SK-N-SH (cell line): ENCODE data around the gene CHST2. TPM values are rescaled to one million over a fixed set of nuclear protein-coding genes. Genes with fewer than 3 reads are reported as not detected.

Experiments used
- CTCF ChIA-PET: fragments of 300-600, 350-600 bp; formaldehyde crosslinking; extraction: SDS; loops from one replicate; lab custom pipeline; 2021; lab: Yijun Ruan, JAX
- POLR2A ChIA-PET: fragments of 350-600 bp; sonication (Branson Sonifier 250); formaldehyde crosslinking; extraction: SDS; loops from one replicate; lab custom pipeline; 2020; ENCODE audit warnings: antibody characterized with exemption, inconsistent platforms; lab: Yijun Ruan, JAX
- DNase-seq: peaks from one replicate; pipeline ENCODE4 v3.0.0; 2012
- H2AFZ ChIP-seq: fragments of 200-600 bp; sonication (generic); 2 replicates; pipeline ENCODE4 v1.8.1; 2016; ENCODE audit warnings: antibody characterized with exemption, mild to moderate bottlenecking, low read depth
- H3F3A ChIP-seq: fragments of 200-600 bp; sonication (generic); replicated peaks from 2 replicates; pipeline ENCODE3; 2016; ENCODE audit warnings: antibody characterized with exemption, mild to moderate bottlenecking; ENCODE audit not compliant: insufficient read depth
- H3K27ac ChIP-seq, 2 experiments: fragments of 200-500 bp in 1 of 2; fragments of 200-600 bp in 1 of 2; sonication (Bioruptor generic) in 1 of 2; sonication (generic), shearing (Covaris generic) in 1 of 2; 2 replicates each; pipeline versions ENCODE4 v1.5.1 to v1.6.1; 2014 to 2016; ENCODE audit warnings: low read depth in 2 of 2, inconsistent platforms in 1 of 2, low read length in 1 of 2, mild to moderate bottlenecking in 1 of 2, mixed read lengths in 1 of 2
- H3K27me3 ChIP-seq: fragments of 200-600 bp; sonication (generic), shearing (Covaris generic); 2 replicates; pipeline ENCODE4 v1.6.1; 2016; ENCODE audit warnings: mixed run types; ENCODE audit not compliant: insufficient read depth
- H3K36me3 ChIP-seq, 2 experiments: fragments of 200-500 bp in 1 of 2; fragments of 200-600 bp in 1 of 2; sonication (Bioruptor generic) in 1 of 2; sonication (generic) in 1 of 2; replicated peaks in 1 of 2; 2 replicates each; pipeline versions ENCODE3 to v1.5.1; 2014 to 2016; ENCODE audit warnings: low read length in 1 of 2, mild to moderate bottlenecking in 1 of 2; ENCODE audit not compliant: insufficient read depth in 2 of 2, control insufficient read depth in 1 of 2
- H3K4me1 ChIP-seq, 2 experiments: fragments of 200-500 bp in 1 of 2; fragments of 200-600 bp in 1 of 2; sonication (Bioruptor generic) in 1 of 2; sonication (generic), shearing (Covaris generic) in 1 of 2; 2 replicates each; pipeline versions ENCODE4 v1.5.1 to v1.6.1; 2014 to 2016; ENCODE audit warnings: low read depth in 1 of 2, low read length in 1 of 2, mixed run types in 1 of 2; ENCODE audit not compliant: insufficient read depth in 2 of 2, control insufficient read depth in 1 of 2
- H3K4me2 ChIP-seq: fragments of 200-600 bp; sonication (generic), shearing (Covaris generic); 2 replicates; pipeline ENCODE4 v1.6.1; 2017; ENCODE audit warnings: mixed run types
- H3K4me3 ChIP-seq, 2 experiments: fragments of 200-500 bp in 1 of 2; fragments of 200-600 bp in 1 of 2; sonication (Bioruptor generic) in 1 of 2; sonication (generic), shearing (Covaris generic) in 1 of 2; 2 replicates each; pipeline versions ENCODE4 v1.5.1 to v1.8.1; 2014 to 2016; ENCODE audit warnings: low read depth in 2 of 2, inconsistent platforms in 1 of 2, low read length in 1 of 2, mild to moderate bottlenecking in 1 of 2, mixed read lengths in 1 of 2, moderate library complexity in 1 of 2
- H3K79me2 ChIP-seq: fragments of 200-600 bp; sonication (generic); 2 replicates; pipeline ENCODE4 v1.8.1; 2017; ENCODE audit warnings: mild to moderate bottlenecking; ENCODE audit not compliant: insufficient read depth
- H3K9ac ChIP-seq: fragments of 200-600 bp; sonication (generic); 2 replicates; pipeline ENCODE4 v1.6.1; 2017; ENCODE audit warnings: mixed run types
- H3K9me2 ChIP-seq: fragments of 200-600 bp; sonication (generic); 2 replicates; pipeline ENCODE4 v1.6.1; 2017; ENCODE audit warnings: mixed run types
- H3K9me3 ChIP-seq: fragments of 200-600 bp; sonication (generic); 2 replicates; pipeline ENCODE4 v1.6.1; 2017; ENCODE audit warnings: mixed run types, mild to moderate bottlenecking, moderate library complexity
- H4K20me1 ChIP-seq: fragments of 200-600 bp; sonication (generic); 2 replicates; pipeline ENCODE4 v1.6.1; 2017; ENCODE audit warnings: mild to moderate bottlenecking, mixed run types; ENCODE audit not compliant: insufficient read depth
- CHD2 ChIP-seq: fragments of 150-350 bp; IDR thresholded peaks from 2 replicates; pipeline ENCODE4 v1.6.1; 2018; ENCODE audit warnings: low read length; ENCODE audit not compliant: partially characterized antibody
- CTCF ChIP-seq: fragments of 200-600 bp; sonication (generic); IDR thresholded peaks from 2 replicates; pipeline ENCODE4 v1.6.1; 2017; ENCODE audit warnings: antibody characterized with exemption, mild to moderate bottlenecking, moderate library complexity
- ELF1 ChIP-seq: IDR thresholded peaks from 2 replicates; pipeline ENCODE4 v1.4.0; 2012
- FOSL2 ChIP-seq: IDR thresholded peaks from 2 replicates; pipeline ENCODE4 v1.4.0; 2012; ENCODE audit warnings: low read depth, mild to moderate bottlenecking, moderate library complexity, borderline replicate concordance
- GABPA ChIP-seq: IDR thresholded peaks from 2 replicates; pipeline ENCODE4 v1.4.0; 2012; ENCODE audit warnings: low read depth, mild to moderate bottlenecking
- GATA2 ChIP-seq: sonication (generic); formaldehyde crosslinking; IDR thresholded peaks from 2 replicates; pipeline ENCODE4 v1.5.0; 2020; ENCODE audit warnings: mild to moderate bottlenecking, missing genetic modification reagents
- IRF3 ChIP-seq: fragments of 150-350 bp; IDR thresholded peaks from 2 replicates; pipeline ENCODE4 v1.6.1; 2016; ENCODE audit warnings: mild to moderate bottlenecking, low read depth, low read length
- MEF2A ChIP-seq: IDR thresholded peaks from 2 replicates; pipeline ENCODE4 v1.4.0; 2012; ENCODE audit warnings: low read depth, borderline replicate concordance
- NFIC ChIP-seq: IDR thresholded peaks from 2 replicates; pipeline ENCODE4 v1.4.0; 2012; ENCODE audit warnings: borderline replicate concordance
- PBX3 ChIP-seq: IDR thresholded peaks from 2 replicates; pipeline ENCODE4; 2012
- SIN3A ChIP-seq: IDR thresholded peaks from 2 replicates; pipeline ENCODE4 v1.6.1; 2012; ENCODE audit warnings: low read depth, mild to moderate bottlenecking, low read length, moderate library complexity, borderline replicate concordance
- SMC3 ChIP-seq: IDR thresholded peaks from 2 replicates; pipeline ENCODE4 v1.6.1; 2012; ENCODE audit warnings: low read depth, low read length, improper control_type of control experiment
- TCF12 ChIP-seq: IDR thresholded peaks from 2 replicates; pipeline ENCODE4 v1.4.0; 2012
- USF2 ChIP-seq: fragments of 150-350 bp; IDR thresholded peaks from 2 replicates; pipeline ENCODE4 v1.6.1; 2017; ENCODE audit warnings: antibody characterized with exemption, low read length, low read depth, borderline replicate concordance
- YY1 ChIP-seq: IDR thresholded peaks from 2 replicates; pipeline ENCODE4 v1.4.0; 2012; ENCODE audit warnings: low read depth, mild to moderate bottlenecking
- WGBS: methylation state at CpG from one replicate; pipeline ENCODE4 v1.1.6; 2017; ENCODE audit warnings: low lambda C conversion rate; 5-methylcytosine and 5-hydroxymethylcytosine counted together
- polyA plus RNA-seq, 3 experiments: library from polyadenylated mRNA; depleted of rRNA; stranded (reverse); fragments of >200 nt; gene quantifications; 2 replicates each; pipeline ENCODE4 v1.2.3, GENCODE V29; 2012
- TF ChIP-seq, protein P1 (sequence below): IDR thresholded peaks from 2 replicates; pipeline ENCODE4 v1.4.0; 2012; ENCODE audit warnings: low read depth, borderline replicate concordance

The CHST2 gene
- polyA plus RNA-seq, 1 of the 3 experiments (the other 2 are of a cell fraction), result 1.6 TPM

DNA sequence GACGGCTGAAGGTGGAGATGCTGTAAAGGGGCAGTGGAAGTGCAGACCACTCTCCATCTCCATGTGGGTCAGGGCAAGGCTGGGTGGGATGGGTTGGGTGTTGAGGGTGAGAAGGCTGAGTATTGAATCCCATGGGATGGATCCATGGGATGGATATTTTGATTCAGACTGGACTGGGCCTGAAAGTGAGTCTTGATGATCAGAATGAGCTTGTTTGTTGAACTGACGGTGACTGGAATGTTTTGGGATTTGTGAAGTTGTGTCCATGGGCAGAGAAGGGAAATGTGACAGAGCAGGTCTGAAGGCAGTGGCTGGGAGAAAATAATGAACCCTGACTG, 49.3 kb downstream of the CHST2 start:
- TF ChIP-seq CHD2, result no peak
- no peak for TF ChIP-seq PBX3
- TF ChIP-seq ELF1, result no peak
- TF ChIP-seq YY1, result no peak
- TF ChIP-seq USF2, result no peak
- TF ChIP-seq, protein P1, sequence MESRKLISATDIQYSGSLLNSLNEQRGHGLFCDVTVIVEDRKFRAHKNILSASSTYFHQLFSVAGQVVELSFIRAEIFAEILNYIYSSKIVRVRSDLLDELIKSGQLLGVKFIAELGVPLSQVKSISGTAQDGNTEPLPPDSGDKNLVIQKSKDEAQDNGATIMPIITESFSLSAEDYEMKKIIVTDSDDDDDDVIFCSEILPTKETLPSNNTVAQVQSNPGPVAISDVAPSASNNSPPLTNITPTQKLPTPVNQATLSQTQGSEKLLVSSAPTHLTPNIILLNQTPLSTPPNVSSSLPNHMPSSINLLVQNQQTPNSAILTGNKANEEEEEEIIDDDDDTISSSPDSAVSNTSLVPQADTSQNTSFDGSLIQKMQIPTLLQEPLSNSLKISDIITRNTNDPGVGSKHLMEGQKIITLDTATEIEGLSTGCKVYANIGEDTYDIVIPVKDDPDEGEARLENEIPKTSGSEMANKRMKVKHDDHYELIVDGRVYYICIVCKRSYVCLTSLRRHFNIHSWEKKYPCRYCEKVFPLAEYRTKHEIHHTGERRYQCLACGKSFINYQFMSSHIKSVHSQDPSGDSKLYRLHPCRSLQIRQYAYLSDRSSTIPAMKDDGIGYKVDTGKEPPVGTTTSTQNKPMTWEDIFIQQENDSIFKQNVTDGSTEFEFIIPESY, result no peak
- no peak for TF ChIP-seq TCF12
- no peak for TF ChIP-seq GATA2
- TF ChIP-seq GABPA, result no peak
- TF ChIP-seq IRF3, result no peak
- no peak for TF ChIP-seq CTCF
- TF ChIP-seq SMC3, result no peak
- TF ChIP-seq SIN3A, result no peak
- TF ChIP-seq NFIC, result no peak
- TF ChIP-seq FOSL2, result no peak
- TF ChIP-seq MEF2A, result no peak
- CTCF ChIA-PET, result no interaction called here
- H4K20me1 ChIP-seq, result no peaks in the 10 kb centered on the region
- peaks cover 13% of the 10 kb centered on the region for H3F3A ChIP-seq
- POLR2A ChIA-PET, result no interaction called here
- H3K9me3 ChIP-seq, result no peaks in the 10 kb centered on the region
- no peak overlapping the region for H2AFZ ChIP-seq
- H3K27me3 ChIP-seq, result no peaks in the 10 kb centered on the region
- H3K9me2 ChIP-seq, result no peaks in the 10 kb centered on the region
- no peak overlapping the region; the same call in 1 of the 2 replicates for H3K4me2 ChIP-seq
- WGBS, result 73% methylated on average over 2 of the region's 2 CpGs
- no peaks in the 10 kb centered on the region for H3K79me2 ChIP-seq
- H3K4me1 ChIP-seq, result peaks cover 0 to 6% of the 10 kb centered on the region in 2 experiments; a peak in 2 of 4 replicates
- no peak overlapping the region for H3K9ac ChIP-seq
- H3K27ac ChIP-seq, result no peak overlapping the region
- no peaks in the 10 kb centered on the region for H3K36me3 ChIP-seq
- H3K4me3 ChIP-seq, result no peak overlapping the region
- DNase-seq, result no peak
